HG03520 (cell line): ENCODE data around the gene PGA4.
"Not testable (repeated sequence)": the region's sequence is repeated elsewhere in the genome, so short reads cannot be mapped to it uniquely, and the experiment has no call there.

Experiments
- ATAC-seq: cut with Tn5 transposase; IDR thresholded peaks from one replicate; pipeline ENCODE4 v1.9.1; 2021; ENCODE audit warnings: mild to moderate bottlenecking, moderate library complexity; ENCODE audit not compliant: unreplicated experiment

PGA4 gene

DNA sequence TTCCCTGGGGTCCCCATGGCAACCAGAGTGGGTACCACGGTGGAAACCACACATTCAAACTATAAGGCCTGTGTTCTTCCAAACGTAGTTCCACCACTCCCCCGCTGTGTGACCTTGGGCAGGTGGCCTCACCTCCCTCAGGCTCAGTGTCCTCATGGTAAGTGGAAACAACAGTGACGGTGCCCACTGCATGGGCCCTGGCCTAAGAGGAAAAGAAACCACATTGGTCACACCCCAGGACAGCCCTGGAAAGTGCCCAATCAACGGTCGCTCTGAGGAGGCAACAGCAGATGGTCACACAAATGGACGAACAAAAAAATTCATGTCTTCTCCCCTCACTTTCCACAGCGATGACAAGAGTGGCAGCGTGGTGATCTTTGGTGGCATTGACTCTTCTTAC, 25.9 kb downstream of the PGA4 start:
- not testable (repeated sequence) for ATAC-seq

DNA sequence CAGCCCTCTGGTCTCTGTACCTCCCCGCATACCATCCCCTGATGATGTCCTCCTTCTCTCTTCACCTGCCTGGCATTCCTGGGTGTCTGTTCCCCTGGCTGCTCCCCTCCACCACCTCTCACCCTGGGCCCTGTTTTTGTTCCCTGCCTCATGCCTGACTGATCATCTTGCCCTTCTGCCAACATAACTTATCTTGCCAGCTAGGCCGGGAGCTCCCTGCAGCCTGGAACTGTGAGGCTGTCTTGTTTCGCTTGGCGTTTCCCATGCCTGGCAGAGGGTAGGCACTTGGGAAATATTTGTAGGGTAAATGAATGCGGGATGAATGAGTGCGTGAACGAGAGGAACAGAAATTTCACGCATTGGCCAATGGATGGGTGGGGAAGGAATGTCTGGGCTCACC, 27.1 kb downstream of the PGA4 start:
- ATAC-seq, result not testable (repeated sequence)

DNA sequence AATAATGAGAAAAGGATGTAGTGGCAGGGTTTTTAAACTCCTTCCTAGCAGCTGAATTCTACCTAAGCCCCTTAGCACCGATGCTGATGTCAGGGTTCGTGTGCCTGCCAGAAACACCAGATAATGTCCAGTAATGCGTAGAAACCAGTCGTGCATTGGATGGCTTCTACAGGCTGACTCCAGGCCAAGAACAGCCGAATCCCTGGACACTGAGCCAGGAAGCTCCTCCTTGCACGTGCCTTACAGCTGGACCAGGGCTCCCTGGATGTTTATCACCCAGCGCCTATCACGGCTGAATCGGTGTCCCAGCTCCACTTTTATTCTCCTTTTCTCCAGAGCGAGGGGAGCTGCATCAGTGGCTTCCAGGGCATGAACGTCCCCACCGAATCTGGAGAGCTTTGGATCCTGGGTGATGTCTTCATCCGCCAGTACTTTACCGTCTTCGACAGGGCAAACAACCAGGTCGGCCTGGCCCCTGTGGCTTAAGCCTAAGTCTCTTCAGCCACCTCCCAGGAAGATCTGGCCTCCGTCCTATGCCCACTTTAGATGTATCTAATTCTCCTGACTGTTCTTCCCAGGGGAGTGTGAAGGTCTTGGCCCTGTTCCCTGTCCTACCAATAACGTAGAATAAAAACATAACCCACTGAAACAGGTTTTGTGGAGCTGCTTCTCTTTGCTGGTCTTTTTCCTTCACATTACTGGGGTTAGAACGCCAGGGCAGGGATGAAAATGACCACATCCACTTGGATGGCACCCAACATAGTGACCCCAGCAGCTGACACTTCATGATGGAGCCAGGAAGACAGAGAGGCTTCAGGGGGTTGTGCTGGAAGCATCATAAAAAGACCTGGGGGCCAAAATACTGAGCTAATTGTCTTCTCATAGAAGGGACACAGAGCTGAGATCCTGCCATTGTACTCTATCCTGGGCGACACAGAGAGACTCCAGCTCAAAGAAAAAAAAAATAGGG, 28.9 kb downstream of the PGA4 start:
- ATAC-seq, result not testable (repeated sequence)

DNA sequence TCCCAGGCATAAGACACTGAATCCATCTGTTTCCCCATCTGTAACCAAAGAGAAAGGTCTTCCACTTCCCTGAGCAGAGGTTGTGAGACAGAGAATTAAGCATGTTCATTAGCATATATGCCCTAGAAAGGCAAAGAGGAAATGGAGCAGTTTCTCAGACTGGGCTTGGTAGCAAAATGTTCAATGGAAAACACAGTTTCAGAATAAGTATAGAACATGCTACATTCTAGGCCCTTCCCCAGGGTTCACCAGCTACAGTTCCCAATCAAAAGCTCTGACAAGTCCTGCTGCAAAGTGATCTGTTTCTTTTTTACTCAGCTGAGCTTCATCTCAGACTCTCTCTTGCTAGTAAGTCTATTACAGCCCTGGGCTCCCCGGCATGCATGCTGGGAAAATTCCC, 30.2 kb downstream of the PGA4 start:
- ATAC-seq, result not testable (repeated sequence)

DNA sequence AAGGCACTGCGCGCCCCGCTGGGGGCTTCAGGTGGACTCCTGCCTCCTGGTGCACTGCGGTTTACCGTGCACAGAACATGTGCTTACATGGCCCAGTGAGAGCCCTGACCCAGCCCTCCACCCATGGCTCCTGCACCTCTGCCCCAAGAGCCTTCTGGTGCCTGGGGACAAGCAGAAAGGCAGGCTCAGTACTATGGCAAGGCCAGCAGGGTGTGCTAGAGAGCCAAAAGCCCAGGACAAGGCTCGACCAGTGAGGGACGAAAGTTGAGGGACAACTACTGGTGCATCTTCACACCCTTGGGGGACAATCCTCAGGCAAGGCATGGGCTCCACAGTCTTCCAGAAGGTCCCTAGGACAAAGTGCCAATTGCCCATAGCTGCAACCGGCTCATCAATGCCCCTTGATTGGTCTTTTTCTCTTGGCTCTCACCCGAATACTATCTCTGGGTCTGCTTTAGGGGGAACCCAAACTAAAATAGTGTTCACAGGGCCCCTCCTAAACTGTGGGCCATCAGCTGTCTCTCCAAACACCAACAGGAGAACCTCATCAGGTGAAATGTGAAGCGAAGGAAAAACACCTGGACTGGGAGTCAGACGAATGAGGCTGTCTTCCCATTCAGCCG, 32.4 kb downstream of the PGA4 start:
- ATAC-seq, result no peak

DNA sequence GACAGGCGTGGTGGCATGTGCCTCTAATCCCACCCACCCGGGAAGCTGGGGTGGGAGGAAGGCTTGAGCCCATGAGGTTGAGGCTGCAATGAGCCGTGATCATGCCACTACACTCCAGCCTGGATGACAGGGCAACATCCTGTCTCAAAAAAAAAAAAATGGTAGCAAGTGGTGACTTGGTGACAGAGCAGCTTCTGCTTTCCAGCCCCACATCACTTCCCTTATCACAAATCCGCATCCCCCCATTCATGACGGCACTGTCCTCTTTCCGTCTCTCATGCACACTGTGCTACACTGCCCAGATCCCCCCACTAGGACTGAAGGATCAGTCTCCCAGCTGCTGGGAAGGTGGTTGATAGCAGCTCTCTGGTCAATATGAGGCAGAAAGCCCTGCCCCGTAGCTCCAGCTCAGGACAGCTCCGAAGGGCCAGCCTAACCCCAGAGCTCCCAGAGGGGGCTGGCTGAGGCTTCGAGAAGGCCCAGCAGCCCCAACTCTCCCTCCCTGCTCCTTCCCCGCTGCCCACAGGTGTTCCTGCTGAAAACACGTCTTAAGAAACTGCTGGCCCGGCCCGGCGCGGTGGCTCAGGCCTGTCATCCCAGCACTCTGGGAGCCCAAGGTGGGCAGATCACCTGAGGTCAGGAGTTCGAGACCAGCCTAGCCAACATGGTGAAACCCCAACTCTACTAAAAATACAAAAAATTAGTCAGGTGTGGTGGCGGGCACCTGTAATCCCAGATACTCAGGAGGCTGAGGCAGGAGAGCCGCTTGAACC, 34.7 kb downstream of the PGA4 start:
- no peak for ATAC-seq

DNA sequence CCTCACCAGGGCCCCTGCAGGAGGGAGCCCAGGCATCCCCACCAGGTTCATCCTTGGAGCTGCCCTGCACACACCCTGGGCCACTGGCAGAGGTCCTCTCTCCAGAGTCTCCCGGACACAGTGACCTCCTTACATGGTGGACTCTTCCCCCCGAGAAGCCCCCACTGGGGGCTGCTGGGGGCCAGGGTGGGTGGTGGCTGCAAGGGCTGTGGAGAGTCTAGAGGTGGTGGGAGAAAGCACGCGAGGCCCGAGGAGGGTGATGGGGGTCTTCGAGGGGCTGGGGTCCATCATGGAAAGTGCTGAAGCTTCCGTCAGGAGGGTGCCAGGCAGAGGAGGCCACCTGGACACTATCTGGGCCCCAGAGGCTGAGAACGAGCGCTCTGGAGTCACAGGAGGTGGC, 36.4 kb downstream of the PGA4 start:
- no peak for ATAC-seq

DNA sequence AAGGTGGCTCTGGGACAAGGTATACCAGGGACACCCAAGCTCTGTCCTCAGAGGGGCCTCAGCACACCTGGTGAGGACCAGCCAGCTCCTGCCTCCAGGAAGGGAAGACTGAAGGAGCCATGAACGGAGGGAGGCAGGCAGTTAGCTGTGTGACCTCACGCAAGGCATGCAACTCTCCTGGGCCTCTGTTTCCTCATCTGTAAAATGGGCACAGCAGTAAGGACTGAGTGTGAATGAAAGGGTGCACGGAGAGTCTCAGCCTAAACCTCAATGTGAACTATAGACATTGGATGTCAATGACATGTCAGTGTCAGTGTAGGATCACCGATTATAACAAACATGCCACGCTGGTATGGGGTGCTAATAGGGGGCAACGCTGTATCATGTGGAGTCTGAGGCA, 37.2 kb downstream of the PGA4 start:
- ATAC-seq, result no peak

DNA sequence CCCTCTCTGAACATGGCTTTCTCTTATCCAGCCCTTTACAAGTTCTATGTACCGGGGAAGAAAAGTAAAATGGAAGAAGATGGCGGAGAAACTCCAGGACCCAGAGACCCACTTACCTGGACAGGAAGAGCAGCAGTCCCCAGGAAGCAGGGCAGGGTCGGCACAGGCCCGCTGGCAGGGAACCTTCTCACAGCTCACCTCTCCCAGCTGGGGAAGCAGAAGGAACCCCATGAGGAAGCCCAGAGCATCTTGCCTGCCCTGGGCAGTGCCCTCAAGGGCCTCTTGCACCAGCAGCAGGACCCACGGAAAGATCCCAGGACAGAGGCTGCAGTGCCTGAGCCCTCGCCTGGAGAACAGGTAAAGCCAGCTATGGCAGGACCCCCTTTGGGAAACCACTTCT, 42.2 kb downstream of the PGA4 start:
- ATAC-seq, result no peak

DNA sequence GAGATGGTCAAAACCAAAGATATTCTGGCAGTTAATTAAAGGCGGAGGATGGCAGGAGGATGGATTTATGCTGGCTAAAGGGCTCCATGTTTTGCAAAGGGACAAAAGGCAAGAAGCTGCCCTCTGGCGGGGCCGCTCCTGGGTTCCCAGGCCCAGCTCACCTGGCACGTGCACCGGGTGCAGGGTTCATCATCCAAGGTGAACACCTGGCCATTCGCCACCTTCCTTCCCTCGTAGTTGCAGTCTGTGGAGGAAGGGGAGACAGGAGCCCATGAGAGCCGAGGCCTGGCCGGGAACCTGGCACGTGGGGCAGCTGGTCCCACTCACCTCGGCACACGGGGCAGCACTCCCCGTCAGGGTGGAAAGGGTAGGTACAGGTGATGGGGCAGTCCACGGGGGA, 42.6 kb downstream of the PGA4 start:
- no peak for ATAC-seq

DNA sequence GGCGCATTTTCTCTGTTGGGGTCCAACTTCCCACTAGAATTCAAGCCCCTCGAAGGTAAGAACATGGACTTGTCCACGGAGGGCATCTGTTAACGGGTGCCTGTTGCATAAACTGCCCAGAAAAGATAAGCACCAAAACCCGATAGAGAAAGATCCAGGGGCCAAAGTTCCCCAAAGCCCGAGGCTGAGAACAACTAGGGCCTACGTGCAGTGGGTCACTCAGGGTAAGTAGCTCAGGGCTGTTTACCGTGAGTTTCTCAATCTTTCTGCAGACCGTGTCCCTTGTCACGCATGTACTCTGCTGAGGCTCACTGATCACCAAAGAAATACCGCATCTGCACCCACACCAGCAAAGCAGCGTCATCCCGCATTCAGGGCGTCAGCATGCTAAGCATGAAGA, 43.2 kb downstream of the PGA4 start:
- ATAC-seq, result no peak

DNA sequence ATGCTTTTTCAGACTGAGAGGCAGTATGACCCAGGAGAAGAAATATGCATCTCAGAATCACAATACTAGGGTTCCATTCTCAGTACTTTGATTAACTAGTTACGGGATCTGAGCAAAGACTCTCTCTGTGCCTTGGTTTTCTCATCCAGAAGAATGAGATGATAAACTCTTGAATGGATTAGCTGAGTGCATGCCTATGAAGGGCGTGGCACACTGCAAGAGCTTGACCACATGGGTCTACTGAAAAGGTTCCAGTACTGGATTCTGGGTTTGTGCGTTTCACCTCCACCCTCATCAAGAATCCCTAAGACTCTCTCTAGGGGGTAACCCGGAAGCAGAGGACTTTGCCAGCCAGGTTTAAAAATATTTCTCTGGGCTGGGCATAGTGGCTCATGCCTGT, 44.5 kb downstream of the PGA4 start:
- no peak for ATAC-seq

DNA sequence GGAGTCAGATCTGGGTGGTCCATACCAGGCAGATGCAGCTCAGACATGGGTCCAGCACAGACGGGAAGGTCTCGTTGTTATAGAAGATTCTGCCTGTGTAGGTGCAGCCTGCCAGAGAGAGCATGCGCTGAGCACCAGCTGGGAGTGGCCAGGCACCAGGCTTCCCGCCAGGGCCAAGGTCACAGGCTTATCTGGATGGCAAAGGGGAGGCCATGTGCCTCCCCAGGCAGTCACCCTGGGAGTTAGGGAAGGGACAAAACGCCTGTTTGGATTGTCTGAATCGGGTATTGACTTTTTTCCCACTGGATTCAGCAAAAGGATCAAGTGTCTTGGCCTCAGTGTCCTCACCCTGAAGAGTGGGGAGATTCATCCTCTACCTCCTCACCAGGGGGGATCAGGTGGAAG, 45.3 kb downstream of the PGA4 start:
- no peak for ATAC-seq

DNA sequence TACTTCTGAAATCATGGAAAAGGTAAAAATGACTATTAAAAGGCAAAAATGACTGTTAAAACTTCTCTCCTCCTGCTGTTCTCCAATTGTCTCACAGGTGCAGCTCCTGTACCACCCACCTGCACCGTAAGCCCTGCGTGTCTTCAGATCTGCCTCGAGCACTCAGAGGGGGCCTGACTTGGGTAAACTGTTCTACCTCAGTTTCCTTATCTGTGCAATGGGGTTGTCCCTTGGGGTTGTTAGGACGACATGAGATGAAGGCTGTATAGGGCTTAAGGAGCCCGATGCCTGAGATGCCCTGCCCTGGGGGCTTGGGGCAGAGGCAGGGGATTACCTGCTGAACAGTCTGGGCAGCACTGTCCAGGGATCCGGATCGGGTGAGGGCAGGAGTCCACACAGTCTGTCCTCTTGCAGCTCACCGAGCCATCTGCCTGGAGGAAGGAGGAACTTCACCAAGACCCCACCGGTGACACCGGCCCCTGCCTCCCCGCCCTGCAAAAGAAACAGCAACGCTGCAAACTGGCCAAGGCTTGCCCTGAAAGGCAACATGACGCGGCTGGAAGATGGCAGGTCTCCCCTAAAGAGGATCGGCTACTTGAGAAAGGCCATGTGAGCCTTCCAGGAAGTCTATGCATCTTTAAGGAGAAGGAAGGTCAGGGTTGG, 46.6 kb downstream of the PGA4 start:
- ATAC-seq, result no peak

DNA sequence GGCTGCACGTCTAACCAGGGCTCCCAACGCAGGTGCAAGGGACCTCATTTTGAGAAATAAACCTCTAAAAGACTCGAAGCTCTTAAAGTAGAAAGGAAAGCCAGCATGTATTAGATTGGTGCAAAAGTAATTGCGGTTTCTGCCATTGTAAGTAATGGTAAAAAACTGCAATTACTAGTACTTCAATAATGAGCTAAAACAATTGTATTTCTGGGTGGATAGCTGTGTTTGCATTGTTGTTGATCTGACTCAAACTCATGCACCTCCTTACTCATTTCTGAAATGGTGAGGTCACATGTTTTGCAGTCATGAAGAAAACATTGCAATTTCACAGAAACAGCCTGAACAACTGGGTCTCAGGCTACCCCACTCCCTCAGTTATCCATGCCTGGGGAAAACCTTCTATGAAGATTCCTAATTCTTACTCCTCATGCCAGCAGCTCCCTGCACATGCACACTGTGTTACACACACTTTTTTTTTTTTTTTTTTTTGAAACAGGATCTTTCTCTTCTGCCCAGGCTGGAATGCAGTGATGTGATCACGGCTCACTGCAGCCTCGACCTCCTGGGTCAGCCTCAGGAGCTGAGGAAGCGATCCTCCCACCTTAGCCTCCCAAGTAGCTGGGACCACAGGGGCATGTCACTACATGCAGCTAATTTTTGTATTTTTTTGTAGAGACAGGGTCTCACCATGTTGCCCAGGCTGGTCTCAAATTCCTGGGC, 48.4 kb downstream of the PGA4 start:
- ATAC-seq, result no peak

DNA sequence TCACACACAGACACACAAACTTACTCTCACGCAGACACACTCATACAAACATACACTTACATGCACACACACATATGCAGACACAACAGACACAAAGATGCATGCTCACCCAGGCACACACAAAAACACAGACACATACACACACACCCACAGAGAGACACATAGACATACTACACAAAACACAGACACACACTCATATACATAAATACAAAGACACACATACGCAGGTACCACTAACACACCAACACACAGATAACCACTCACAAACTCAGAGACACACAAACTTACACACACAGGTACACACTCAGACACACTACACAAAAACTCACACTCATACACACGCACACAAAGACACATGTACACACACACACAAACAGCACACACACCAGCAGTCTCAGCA, 50.6 kb downstream of the PGA4 start:
- no peak for ATAC-seq

DNA sequence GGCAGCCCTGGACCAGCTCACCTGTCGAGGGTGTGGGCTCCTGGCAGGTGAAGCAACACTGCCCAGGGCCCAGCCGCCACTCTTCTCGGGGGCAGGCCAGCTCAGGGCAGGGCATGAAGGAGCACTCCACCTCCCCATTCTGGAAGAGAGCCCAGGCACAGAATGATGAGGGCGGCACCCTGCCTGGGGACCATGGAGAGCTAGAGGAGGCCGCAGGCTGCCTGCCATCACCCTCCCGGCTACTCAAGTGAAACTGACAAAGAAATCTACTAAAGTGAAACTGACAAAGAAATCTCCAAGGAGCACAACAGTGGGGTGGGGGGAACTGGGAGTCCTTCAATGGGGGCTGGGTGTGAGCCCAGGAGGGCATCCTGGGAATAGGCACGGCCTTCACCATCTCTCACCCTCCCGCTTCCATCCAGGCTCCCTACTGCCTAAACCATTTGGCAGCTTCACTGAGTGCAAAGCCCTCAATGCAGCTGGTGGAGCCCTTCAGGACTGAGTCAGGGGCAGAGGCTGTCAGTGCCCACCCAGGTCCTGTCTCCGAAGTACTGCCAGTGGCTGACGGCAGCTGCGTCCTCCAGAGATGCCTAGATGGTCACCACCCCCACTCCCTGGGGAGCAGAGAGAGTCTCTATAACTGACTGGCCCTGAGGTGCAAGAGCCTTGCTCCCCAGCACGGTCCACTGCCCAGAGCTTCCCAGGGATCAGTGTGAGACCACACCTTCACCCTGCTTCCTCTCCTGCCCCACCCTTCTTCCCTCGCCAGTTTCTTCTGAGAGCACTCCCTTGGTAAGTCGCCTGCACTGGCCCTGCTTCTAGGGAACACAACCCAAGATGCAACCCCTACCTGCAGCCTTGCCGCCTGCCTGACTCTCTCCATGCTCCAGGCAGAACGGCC, 51.3 kb downstream of the PGA4 start:
- ATAC-seq, result no peak

DNA sequence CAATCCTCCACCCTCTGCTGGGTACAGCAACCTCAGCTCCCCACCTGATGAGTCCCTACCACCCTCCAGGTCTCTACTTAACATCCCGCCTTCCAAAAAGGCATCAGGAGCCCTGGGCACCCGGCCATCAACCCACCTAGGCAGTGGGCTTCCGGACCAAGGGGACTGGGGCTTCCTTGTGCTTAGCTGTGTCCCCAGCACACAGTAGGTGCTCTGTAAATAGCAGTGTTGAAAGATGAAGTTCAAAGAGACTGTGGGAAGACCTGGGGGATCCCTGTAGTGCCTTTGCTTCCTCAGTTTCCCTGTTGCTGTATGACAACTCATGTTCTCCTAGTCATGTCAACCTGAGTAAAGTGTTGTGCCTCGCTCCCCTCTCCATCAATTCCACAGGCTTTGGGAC, 51.9 kb downstream of the PGA4 start:
- ATAC-seq, result no peak

DNA sequence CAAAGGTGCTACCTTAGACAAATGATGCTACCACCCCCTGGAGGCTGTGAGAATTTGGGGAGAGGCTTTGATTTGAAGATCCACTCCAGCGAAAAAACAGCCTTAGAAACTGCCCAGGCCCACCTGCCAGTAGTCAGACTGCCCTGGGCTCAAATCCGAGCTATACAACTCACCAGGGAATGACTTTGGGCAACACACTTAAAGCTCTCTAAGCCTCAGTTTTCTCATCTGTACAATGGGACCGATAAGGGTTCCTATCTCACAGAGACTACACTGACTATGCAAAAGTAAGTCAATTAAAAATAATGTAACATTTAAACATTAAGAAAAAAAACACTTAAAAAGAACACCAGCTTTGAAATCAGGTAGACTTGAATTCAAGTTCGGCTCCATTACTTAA, 53.0 kb downstream of the PGA4 start:
- ATAC-seq, result no peak
